GM11168 (cell line): ENCODE measurements around the gene DUS1L.

ENCODE experiments used
- in situ Hi-C: fragments of 300-500 bp; cut with MboI; formaldehyde crosslinking; loops from one replicate; pipeline ENCODE4 v1.12.0; 2022; ENCODE audit warnings: low sequenced_read_pairs; ENCODE audit not compliant: unreplicated experiment

The DUS1L gene

DNA sequence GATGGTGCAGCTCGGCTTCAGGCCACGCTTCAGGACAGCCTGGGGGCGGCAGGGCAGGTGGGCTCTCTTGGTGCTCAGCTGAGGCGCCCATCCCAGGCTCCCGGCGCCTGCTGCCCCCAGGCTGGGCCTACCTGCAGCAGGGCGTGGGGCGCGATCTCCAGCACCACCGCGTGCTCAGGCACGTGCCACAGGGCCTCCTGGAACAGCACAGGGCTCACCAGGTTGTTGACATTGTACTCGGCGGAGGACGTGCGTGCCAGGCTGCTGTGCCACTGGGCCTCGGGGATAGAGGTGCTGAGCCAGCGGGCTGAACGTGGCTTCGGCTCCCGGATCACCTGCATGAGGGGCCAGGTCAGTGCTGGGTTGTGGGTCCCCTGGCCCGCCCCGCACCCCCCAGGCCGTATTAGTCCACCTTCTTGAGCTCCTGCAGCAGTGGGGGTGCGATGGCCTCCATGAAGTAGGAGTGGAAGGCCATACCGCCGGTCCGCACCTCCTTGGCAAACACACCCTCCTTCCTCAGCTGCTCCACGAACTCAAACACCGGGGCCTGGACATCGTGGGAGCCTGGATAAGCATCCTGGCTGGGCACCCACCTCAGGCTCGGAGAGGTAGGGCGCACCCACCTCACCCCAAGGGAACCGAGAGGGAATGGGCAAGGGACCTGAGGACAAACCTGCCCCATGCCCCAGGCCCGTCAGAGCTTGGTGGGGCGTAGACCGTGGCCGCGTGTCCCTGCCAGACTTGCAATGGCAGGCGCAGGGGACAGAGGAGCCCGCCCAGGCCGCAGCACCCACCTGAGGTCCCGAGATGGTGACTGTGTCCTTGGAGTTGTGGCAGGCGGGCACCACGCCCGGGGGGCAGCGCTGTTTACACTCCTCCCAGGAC is 23.5 kb upstream of the DUS1L start:
- in situ Hi-C loops = no loop called here

DNA sequence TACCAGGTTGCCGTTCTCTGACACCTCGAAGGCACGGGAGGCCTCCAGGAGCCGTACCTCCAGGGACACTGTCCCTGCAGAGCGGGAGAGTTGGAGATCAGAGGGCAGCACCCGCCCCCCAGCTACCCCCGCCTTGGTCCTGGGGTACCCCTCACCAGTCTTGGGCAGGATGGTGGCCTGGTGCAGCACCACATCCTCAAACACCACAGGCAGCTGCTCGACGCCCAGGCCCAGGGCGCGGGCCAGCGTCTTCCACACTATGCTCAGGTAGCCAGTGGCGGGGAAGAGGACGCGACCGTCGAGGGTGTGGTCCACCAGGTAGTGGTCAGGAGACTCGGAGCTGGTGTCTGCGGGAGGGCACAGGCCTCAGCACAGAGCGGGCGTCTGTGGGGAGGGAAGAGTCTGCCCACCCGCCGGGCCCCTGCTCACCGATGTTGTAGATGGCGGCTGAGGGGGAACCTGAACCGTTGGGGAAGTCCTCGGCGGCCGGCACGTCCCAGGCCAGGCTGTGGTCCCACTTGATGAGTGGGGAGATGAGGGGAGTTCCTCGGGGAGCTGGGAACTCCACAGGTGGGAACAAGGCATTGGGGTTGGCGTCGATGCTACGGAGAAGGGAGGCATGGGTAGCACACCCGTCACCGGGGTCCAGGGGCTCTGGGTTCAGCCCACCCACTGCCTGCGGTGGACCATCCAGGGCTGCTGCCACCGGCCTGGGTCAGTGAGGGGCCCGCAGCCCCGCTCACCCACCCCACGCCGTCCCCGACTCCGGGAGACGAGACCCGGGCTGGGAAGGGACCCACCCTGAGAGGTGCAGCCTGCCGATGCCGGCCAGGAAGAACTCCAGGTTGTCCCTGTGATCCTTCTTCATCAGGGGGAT is 22.6 kb upstream of the DUS1L start:
- in situ Hi-C loops = no loop called here

- in situ Hi-C loops = no loop called here
These were observed 21.6 kb upstream of the DUS1L start for GRCh38 chr17:82086941-82087906.

DNA sequence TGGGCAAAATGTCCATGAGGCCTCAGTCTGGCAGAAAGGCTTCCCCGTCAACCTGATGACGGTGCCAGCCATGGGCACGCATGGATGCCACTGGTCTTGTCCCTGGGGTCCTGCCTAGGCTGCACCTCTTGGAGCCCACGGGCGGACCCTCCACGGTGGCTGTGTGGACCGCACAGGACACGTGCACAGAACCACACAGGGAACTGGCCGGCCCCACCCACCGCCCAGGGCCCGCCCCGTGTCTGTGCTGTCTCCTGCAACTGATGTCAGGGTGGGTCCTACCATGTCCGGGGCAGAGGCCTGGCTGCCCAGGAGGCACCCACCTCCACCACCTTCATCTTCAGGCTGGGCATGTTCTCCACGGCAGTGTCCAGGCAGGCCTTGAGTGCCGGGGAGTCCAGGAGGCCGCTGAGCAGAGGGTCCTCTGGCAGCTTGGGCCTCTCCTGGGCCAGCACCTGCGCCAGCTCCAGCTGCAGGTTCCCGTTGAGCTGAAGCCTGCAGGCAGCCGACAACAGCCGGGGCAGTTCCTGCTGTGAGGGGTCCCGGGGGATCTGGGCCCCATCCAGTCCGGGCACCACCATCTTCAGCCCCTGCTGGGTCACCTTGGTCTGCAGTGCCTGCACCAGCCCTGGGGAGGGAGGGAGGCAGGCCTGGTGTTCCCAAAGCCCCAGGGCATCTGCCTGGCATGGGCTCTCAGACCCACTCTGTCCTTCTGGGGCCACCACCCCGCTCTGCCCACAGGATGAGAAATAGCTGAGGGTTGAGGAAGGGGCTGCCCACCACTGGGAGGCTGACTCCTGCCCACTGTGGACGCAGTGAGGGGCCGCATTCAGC is 20.5 kb upstream of the DUS1L start:
- in situ Hi-C loops = no loop called here

- in situ Hi-C loops = no loop called here
These were observed 19.6 kb upstream of the DUS1L start for GRCh38 chr17:82085031-82085861.

- in situ Hi-C loops = no loop called here
These were observed 18.9 kb upstream of the DUS1L start for GRCh38 chr17:82084373-82085030.

GRCh38 chr17:82083533-82084359 is 18.1 kb upstream of the DUS1L start:
- in situ Hi-C loops = no loop called here

- in situ Hi-C loops = no loop called here
These were observed 17.4 kb upstream of the DUS1L start for GRCh38 chr17:82083009-82083408.

- in situ Hi-C loops = no loop called here
These were observed 16.9 kb upstream of the DUS1L start for GRCh38 chr17:82082456-82082855.

GRCh38 chr17:82081966-82082365 is 16.4 kb upstream of the DUS1L start:
- in situ Hi-C loops = no loop called here

GRCh38 chr17:82081546-82081945 is 15.9 kb upstream of the DUS1L start:
- in situ Hi-C loops = no loop called here

DNA sequence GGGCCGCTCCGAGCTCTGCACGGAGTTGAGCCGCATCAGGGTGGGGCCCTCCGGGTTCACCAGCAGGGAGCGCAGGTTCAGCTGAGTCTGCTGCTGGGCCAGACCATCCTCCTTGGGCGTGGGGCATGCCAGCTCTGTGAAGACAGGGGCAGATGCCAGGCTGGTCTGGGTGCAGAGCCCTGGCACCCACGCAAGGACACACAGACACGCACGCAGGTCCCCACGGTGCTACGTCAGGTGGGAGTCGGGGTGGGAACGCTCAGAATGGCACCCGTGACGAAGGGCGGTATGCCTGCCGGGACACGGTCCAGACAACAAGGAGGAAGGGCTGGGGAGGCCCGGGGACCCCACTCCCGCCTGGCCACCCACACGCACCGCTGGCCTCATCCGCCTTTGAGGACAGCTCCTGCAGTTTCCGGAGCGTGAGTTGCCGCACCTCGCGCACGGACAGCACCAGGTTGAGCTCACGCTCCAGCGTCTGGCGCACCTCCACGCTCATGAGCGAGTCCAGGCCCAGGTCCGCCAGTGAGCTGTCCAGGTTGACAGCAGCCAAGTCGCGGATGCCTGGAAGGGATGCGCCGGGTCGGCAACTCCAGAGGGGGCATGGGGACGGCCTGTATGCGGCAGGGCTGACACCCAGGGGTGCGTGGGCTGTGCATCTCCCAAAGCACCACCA is 15.3 kb upstream of the DUS1L start:
- in situ Hi-C loops = no loop called here

- in situ Hi-C loops = no loop called here
These were observed 14.6 kb upstream of the DUS1L start for GRCh38 chr17:82080048-82080788.

GRCh38 chr17:82079001-82079677 is 13.5 kb upstream of the DUS1L start:
- in situ Hi-C loops = no loop called here

DNA sequence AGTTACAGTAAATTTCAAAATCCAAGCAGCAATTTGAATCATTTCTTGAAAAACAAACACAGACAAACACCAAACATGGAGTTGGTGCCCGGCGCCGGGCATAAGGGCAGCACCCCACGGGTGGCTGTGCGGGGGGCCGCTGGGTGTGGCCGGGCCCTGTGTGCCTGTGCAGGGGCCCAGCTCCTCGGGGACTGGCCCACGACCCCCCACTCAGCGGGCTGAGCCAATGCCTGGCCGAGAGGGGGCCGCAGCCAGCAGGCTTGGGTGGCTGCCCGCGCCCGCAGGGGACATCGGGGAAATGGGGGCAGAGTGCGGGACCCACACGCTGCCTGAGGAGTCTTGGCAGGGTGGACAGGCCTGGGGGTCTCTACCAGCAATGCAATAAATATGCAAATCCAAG is 12.8 kb upstream of the DUS1L start:
- in situ Hi-C loops = no loop called here
